SK-N-SH (cell line): Measurements from ENCODE around the gene TCIRG1.

Experiments used
- RFX5 ChIP-seq: IDR thresholded peaks from 2 replicates; pipeline ENCODE4 v1.6.1; 2012; ENCODE audit warnings: mild to moderate bottlenecking, improper control_type of control experiment, low read length
- TF ChIP-seq, protein P1 (sequence below): fragments of 200-600 bp; sonication (generic); IDR thresholded peaks from 2 replicates; pipeline ENCODE4 v1.6.1; 2017; ENCODE audit warnings: antibody characterized with exemption, mild to moderate bottlenecking, moderate library complexity

DNA sequence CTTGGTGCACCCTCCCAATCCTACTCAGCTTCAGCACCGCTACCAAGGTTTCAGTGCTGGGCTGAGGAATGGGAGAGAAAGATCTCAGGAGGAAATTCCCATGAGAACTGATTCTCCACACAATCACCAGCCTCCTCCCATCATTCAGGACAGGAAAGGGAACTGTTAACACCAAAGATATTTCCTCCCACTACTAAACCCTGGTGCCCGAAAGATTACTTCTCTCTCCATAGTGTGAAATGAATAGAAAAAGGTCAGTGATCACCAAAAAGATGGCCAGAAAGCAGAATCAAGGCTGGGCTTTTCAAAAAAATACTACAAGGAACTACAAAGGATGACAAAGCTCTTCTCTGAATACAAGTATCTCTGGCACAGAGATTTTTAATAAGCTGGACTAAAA, 26.1 kb downstream of the TCIRG1 start:
- TF ChIP-seq, protein P1, sequence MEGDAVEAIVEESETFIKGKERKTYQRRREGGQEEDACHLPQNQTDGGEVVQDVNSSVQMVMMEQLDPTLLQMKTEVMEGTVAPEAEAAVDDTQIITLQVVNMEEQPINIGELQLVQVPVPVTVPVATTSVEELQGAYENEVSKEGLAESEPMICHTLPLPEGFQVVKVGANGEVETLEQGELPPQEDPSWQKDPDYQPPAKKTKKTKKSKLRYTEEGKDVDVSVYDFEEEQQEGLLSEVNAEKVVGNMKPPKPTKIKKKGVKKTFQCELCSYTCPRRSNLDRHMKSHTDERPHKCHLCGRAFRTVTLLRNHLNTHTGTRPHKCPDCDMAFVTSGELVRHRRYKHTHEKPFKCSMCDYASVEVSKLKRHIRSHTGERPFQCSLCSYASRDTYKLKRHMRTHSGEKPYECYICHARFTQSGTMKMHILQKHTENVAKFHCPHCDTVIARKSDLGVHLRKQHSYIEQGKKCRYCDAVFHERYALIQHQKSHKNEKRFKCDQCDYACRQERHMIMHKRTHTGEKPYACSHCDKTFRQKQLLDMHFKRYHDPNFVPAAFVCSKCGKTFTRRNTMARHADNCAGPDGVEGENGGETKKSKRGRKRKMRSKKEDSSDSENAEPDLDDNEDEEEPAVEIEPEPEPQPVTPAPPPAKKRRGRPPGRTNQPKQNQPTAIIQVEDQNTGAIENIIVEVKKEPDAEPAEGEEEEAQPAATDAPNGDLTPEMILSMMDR = no peak
- no peak for TF ChIP-seq RFX5
